ENCODE data around the gene ABI3BP.
"Not testable (repeated sequence)": the region's sequence is repeated elsewhere in the genome, so short reads cannot be mapped to it uniquely, and the experiment has no call there.

The ABI3BP gene

DNA sequence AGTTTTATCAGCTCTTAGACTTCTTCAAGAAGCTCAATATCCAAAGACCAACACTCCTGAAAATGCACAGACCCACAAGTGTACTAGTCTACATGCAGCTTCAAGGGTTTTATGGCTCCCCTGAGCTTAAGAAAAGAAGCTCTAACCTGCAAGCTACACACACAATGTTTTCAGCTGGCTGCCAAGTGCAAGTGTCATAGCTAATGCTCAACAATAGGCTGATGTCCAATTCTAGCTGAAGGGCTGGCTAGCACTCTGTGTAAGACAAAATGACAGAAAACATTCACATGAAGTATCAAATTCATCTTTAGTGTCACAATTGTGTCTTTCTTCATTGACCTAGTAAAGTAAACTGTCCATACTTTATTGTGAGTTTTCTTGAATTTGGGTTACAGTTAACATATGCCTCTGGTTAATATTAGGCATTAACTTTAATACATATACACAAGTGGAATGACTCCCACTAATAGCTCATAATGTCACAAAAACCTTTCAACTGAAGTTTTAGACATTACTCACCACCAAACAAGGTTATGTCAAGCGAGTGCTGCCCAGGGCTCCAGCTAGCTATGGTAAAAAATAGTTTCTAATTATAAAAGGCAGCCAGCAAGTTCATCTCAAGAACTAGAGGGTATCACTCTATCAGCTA lies 15.1 kb downstream of the ABI3BP start:
- DNase-seq = no peak

DNA sequence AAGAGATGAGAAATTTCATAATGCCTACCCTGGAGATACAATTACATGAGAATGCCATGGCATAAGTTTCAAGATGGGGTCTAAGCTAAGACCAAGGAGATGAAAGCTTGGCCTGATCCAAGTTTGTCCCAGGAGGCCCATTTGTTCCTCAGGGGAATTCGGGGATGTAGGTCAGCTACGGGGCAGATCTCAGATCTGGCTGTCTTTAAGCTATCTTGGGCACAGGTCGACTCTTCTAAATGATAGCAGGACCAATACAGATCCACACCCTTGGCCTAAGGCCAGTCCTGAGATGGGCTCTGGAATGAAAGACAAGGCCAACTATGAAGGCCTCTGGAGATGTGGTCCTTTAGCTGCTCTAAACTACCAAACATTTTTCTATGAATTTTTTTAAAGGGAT lies 16.6 kb downstream of the ABI3BP start:
- no peak for DNase-seq

GRCh38 chr3:100975714-100976113 lies 17.5 kb downstream of the ABI3BP start:
- DNase-seq = no peak

GRCh38 chr3:100973594-100973993 lies 19.6 kb downstream of the ABI3BP start:
- no peak for DNase-seq

- no peak for DNase-seq
Observed at GRCh38 chr3:100972867-100973266, 20.4 kb downstream of the ABI3BP start.

DNA sequence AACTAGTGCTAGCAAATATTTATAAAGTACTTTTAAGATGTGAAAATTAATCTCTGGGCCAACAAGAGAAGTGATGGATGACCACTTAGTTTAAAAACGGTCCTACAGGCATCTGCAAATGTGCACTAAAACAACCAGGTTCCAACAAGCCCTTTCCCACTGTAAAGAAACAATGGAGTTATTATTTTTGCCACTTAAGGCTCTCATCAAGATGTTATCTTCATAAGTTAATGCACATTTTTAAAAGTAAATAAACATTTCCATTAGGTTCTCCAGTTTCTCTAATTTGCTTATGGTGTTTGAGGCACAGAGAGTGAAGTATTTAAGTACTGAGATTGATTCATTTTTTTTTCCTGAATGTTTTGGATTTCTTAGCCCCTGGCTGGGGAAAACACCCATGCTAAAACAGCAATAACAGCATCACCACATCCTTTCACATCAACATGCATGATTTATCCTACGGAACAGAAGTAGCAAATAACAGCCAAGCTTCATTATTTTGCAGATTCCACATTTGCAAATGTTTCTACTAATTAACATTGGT lies 20.8 kb downstream of the ABI3BP start:
- DNase-seq = no peak

- no peak for DNase-seq
Observed at GRCh38 chr3:100971798-100972197, 21.4 kb downstream of the ABI3BP start.

DNA sequence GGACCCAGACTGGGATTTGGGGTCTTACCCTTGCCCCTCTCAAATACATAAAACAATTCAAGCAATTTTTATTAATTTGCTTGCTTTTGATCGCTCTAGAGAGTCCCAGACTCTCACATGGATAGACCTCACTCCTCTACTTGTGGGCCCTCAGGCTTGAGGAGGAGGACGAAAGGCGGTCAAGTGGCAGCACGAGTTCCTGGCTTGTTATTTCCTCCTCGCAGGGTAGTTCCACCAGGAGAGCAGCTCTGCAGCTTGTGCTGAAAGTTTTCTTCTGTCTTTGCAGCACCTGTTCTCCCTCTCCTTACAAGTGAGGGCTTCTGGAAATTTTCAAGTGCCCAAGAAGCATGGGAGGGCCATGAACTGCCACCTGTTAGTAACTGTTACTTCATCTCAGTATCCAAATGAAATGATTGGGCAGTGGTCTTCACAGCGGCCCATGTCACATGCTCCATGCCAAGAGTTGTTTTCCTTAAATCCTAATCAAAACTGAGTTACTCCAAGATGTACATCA lies 22.7 kb downstream of the ABI3BP start:
- no peak for DNase-seq

GRCh38 chr3:100968932-100969906 lies 24.0 kb downstream of the ABI3BP start:
- DNase-seq = no peak

DNA sequence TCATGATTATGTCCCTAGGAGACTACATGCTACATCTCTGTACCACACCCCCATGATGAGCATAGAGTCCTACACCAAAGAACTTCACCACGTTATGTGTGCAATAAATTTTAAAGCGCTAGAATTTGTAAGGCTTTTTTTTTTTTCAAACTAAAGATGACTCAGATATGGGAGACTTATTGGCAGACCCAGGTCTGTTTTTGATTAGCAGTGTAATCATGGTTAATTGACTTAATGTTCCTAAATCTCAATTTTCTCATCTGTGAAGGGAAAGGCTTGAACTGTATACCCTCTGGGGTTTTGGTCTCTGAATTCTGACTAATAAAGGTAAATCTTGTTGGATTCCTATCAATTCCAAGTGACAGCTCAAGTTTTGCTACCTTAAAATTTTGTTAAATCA lies 26.4 kb downstream of the ABI3BP start:
- no peak for DNase-seq

GRCh38 chr3:100966049-100966491 lies 27.2 kb downstream of the ABI3BP start:
- DNase-seq = no peak

DNA sequence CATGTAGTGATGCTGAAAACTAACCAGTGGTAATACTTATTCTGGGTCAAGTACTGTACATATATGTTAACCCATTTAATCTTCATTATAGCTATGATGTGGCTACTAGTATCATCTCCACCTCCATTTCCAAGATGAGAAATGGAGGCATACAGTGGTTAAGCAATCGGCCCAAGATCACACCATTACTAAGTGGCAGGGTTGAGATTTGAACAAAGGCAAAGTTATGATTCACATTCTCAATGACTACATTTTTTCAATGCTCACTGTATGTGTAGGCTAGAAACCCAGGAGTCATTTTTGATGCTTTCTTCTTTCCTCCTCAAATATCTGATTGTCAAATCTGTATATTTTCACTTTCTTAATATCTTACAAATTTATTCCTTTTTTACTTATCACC lies 30.2 kb downstream of the ABI3BP start:
- DNase-seq = no peak

DNA sequence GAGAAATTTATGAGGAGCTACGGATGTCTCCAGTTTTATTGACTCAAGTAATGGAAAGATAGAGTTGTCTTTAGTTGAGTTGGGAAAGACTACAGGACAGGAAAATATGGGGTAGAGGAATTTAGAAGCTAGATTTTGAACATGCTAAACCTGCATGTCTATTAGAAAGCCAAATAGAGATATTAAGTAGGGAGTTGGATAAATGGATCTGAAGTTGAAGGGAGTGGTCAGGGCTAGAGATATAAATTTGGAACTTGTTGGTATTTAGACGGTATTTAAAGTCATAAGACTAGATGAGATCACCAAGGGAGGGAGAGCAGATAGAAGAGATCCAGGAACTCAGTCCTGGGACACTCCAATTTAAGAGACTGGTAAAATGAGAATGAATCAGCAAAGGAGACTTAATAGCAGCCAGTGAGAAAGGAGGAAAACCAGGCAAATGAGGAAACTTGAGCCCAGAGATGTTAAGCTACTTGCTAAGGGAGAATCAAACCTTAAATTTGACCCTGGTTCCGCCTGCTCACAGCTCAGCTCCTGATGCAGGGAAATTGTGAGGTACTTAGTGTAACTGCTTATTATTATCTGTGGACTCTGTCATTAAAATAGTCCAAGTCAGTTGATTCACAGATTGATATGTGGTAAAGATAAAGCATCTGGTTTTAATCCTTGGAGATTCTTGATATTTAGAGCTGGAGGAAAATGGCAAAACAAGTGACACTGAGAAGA lies 35.8 kb downstream of the ABI3BP start:
- no peak for DNase-seq

- DNase-seq = no peak
Observed at GRCh38 chr3:100956276-100956675, 36.9 kb downstream of the ABI3BP start.

- DNase-seq = no peak
Observed at GRCh38 chr3:100954990-100955389, 38.2 kb downstream of the ABI3BP start.

- DNase-seq = no peak
Observed at GRCh38 chr3:100954199-100954935, 38.9 kb downstream of the ABI3BP start.

- no peak for DNase-seq
Observed at GRCh38 chr3:100953103-100953502, 40.1 kb downstream of the ABI3BP start.

- no peak for DNase-seq
Observed at GRCh38 chr3:100947119-100947518, 46.1 kb downstream of the ABI3BP start.

GRCh38 chr3:100946096-100946495 lies 47.1 kb downstream of the ABI3BP start:
- not testable (repeated sequence) for DNase-seq

GRCh38 chr3:100941451-100941850 lies 51.8 kb downstream of the ABI3BP start:
- no peak for DNase-seq

DNA sequence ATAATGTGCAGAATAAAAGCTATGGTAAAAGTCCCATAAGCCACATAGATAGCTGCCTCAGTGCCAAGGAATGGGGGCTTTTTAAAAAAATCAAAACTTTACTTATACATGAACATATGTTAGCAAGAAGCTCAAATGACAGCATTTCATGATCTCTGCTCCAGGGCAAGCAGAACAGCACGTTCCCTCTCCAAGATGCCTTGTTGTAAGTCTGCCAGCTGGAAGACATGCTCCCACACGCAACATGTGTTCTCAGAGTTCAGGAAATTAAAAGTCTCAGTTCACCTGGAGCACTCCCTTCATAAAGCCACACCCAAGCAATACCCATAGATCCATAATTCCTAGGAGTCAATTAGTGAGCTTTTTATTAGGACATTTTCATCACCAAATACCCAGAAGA lies 52.2 kb downstream of the ABI3BP start:
- no peak for DNase-seq

- no peak for DNase-seq
Observed at GRCh38 chr3:100936931-100937330, 56.3 kb downstream of the ABI3BP start.

Data from suppressor macrophage treated with lipopolysaccharide for 4 hours (primary cell).